Measurements from ENCODE around the gene ECE1.
"Not testable (repeated sequence)": the region's sequence is repeated elsewhere in the genome, so short reads cannot be mapped to it uniquely, and the experiment has no call there.

Gene ECE1

GRCh38 chr1:21216835-21217811 is 73.1 kb downstream of the ECE1 start:
- DNase-seq, result no peak

- no peak for DNase-seq
Observed at GRCh38 chr1:21212126-21212525, 78.1 kb downstream of the ECE1 start.

GRCh38 chr1:21208137-21208700 is 82.0 kb downstream of the ECE1 start:
- DNase-seq, result not testable (repeated sequence)

GRCh38 chr1:21206117-21206516 is 84.1 kb downstream of the ECE1 start:
- DNase-seq, result no peak

- DNase-seq, result no peak
Observed at GRCh38 chr1:21205416-21205815, 84.8 kb downstream of the ECE1 start.

GRCh38 chr1:21201650-21202049 is 88.6 kb downstream of the ECE1 start:
- no peak for DNase-seq

GRCh38 chr1:21201238-21201637 is 89.0 kb downstream of the ECE1 start:
- DNase-seq, result not testable (repeated sequence)

- DNase-seq, result no peak
Observed at GRCh38 chr1:21200767-21201166, 89.5 kb downstream of the ECE1 start.

- DNase-seq, result no peak
Observed at GRCh38 chr1:21198929-21199328, 91.3 kb downstream of the ECE1 start.

- DNase-seq, result no peak
Observed at GRCh38 chr1:21192871-21193270, 97.4 kb downstream of the ECE1 start.

GRCh38 chr1:21192284-21192683 is 98.0 kb downstream of the ECE1 start:
- DNase-seq, result no peak

GRCh38 chr1:21190771-21191170 is 99.5 kb downstream of the ECE1 start:
- DNase-seq, result not testable (repeated sequence)

GRCh38 chr1:21189906-21190500 is 100.3 kb downstream of the ECE1 start:
- no peak for DNase-seq

- no peak for DNase-seq
Observed at GRCh38 chr1:21189421-21189820, 100.8 kb downstream of the ECE1 start.

- DNase-seq, result no peak
Observed at GRCh38 chr1:21188235-21188634, 102.0 kb downstream of the ECE1 start.

- no peak for DNase-seq
Observed at GRCh38 chr1:21185221-21185731, 105.0 kb downstream of the ECE1 start.

GRCh38 chr1:21184276-21184675 is 106.0 kb downstream of the ECE1 start:
- DNase-seq, result no peak

GRCh38 chr1:21182181-21182731 is 108.0 kb downstream of the ECE1 start:
- no peak for DNase-seq

GRCh38 chr1:21178271-21178670 is 112.0 kb downstream of the ECE1 start:
- DNase-seq, result not testable (repeated sequence)

GRCh38 chr1:21176586-21177555 is 113.4 kb downstream of the ECE1 start, which contains the start of gene EIF4G3:
TSS of gene EIF4G3 (minus strand) at chr1:21176897. CDS start at chr1:21002742, 174,155 bp downstream.
- DNase-seq, result peak; percentile 99

GRCh38 chr1:21175670-21176581 is 114.3 kb downstream of the ECE1 start:
- peak; percentile 56 for DNase-seq
